K562 (cell line): ENCODE data around the gene TSPAN12. TPM values are rescaled to one million over a fixed set of nuclear protein-coding genes. Genes with fewer than 3 reads are reported as not detected.

ENCODE experiments used
- ATAC-seq: fragments of 200-7000 bp; cut with Tn5 transposase; 3 replicates; pipeline ENCODE4 v1.9.1; 2020; ENCODE audit warnings: moderate library complexity
- BruUV-seq: library from RNA; stranded (reverse); fragments of 400-500 nt; replicated peaks from 2 replicates; lab custom pipeline; 2021; lab: Mats Ljungman, UMichigan
- CTCF ChIA-PET: fragments of 300-600 bp; formaldehyde crosslinking; extraction: SDS; loops from one replicate; lab custom pipeline; 2021; ENCODE audit warnings: low intra/inter-chr PET ratio; lab: Yijun Ruan, JAX
- POLR2A ChIA-PET: fragments of 300-600, 350-650 bp; sonication (Branson Sonifier 250); formaldehyde crosslinking; extraction: SDS; loops from one replicate; lab custom pipeline; 2021; ENCODE audit warnings: antibody characterized with exemption, inconsistent platforms; lab: Yijun Ruan, JAX
- DNase-seq, 4 experiments: peaks; one replicate each; pipeline versions ENCODE4 v3.0.0 to v3.0.0-alpha.2; 2011 to 2018; ENCODE audit warnings: low spot score in 3 of 4, mixed read lengths in 3 of 4; ENCODE audit errors: extremely low read depth in 1 of 4
- FAIRE-seq: peaks from 2 replicates; lab custom pipeline; 2011; peaks lifted over from hg19 to GRCh38; lab: Jason Lieb, UNC
- H2AFZ ChIP-seq: 2 replicates; pipeline ENCODE4 v1.6.0; 2011; ENCODE audit warnings: low read depth, low read length, control low read depth, inconsistent platforms
- H3K27ac ChIP-seq: fragments of 200-600 bp; 3 replicates; pipeline ENCODE4 v1.8.0; 2011; ENCODE audit warnings: low read depth, mild to moderate bottlenecking, control low read depth, inconsistent platforms, low read length, moderate library complexity, mixed read lengths; ENCODE audit errors: extremely low read depth
- H3K27me3 ChIP-seq, 2 experiments: fragments of 300-600 bp in 1 of 2; 2 replicates in 1 of 2; 3 replicates in 1 of 2; pipeline versions ENCODE4 v1.6.0 to v1.8.0; 2011; ENCODE audit warnings: inconsistent platforms in 2 of 2, low read length in 2 of 2, mild to moderate bottlenecking in 1 of 2, mixed read lengths in 1 of 2, moderate library complexity in 1 of 2; ENCODE audit not compliant: control insufficient read depth in 2 of 2, insufficient read depth in 2 of 2
- H3K36me3 ChIP-seq: fragments of 300-600 bp; 3 replicates; pipeline ENCODE4 v1.8.0; 2011; ENCODE audit warnings: mild to moderate bottlenecking, low read length, inconsistent platforms; ENCODE audit not compliant: control insufficient read depth, insufficient read depth
- H3K4me1 ChIP-seq, 2 experiments: fragments of 200-600 bp in 1 of 2; replicated peaks in 1 of 2; 2 replicates in 1 of 2; 3 replicates in 1 of 2; pipeline versions ENCODE4 v1.5.1 to v1.8.0; 2011; ENCODE audit warnings: inconsistent platforms in 2 of 2, low read length in 2 of 2, mild to moderate bottlenecking in 1 of 2, mixed read lengths in 1 of 2, moderate library complexity in 1 of 2; ENCODE audit not compliant: control insufficient read depth in 2 of 2, insufficient read depth in 2 of 2
- H3K4me2 ChIP-seq: 2 replicates; pipeline ENCODE4 v1.6.1; 2011; ENCODE audit warnings: low read length, control low read depth, inconsistent platforms, mixed read lengths; ENCODE audit not compliant: insufficient read depth
- H3K4me3 ChIP-seq: fragments of 200-600 bp; sonication (generic), shearing (Covaris generic); 2 replicates; pipeline ENCODE4 v1.5.1; 2016; ENCODE audit warnings: control low read depth, inconsistent platforms
- H3K79me2 ChIP-seq: fragments of 200-600 bp; 3 replicates; pipeline ENCODE4 v1.8.0; 2011; ENCODE audit warnings: low read length, inconsistent platforms; ENCODE audit not compliant: control insufficient read depth, insufficient read depth
- H3K9ac ChIP-seq, 2 experiments: 2 replicates each; pipeline versions ENCODE4 v1.6.0 to v1.6.1; 2011; ENCODE audit warnings: low read depth in 2 of 2, low read length in 2 of 2, control low read depth in 1 of 2, inconsistent platforms in 1 of 2, mild to moderate bottlenecking in 1 of 2, mixed read lengths in 1 of 2; ENCODE audit not compliant: insufficient read depth in 1 of 2
- H3K9me1 ChIP-seq: one replicate; pipeline ENCODE4 v1.6.0; 2011; ENCODE audit warnings: inconsistent platforms, mild to moderate bottlenecking, low read length, moderate library complexity; ENCODE audit not compliant: control insufficient read depth, insufficient read depth
- H3K9me3 ChIP-seq: replicated peaks from 2 replicates; pipeline ENCODE4 v1.5.1; 2011; ENCODE audit warnings: low read depth, low read length, inconsistent platforms; ENCODE audit not compliant: control insufficient read depth, insufficient read depth
- H4K20me1 ChIP-seq: replicated peaks from 2 replicates; pipeline ENCODE4 v1.6.1; 2011; ENCODE audit warnings: low read length, inconsistent platforms, mixed read lengths; ENCODE audit not compliant: control insufficient read depth, insufficient read depth
- ARHGAP35 ChIP-seq: fragments of 450-650 bp; IDR thresholded peaks from 2 replicates; pipeline ENCODE4 v1.6.1; 2018; ENCODE audit not compliant: partially characterized antibody
- BCLAF1 ChIP-seq, 2 experiments: fragments of 450-650 bp in 1 of 2; IDR thresholded peaks; 2 replicates each; pipeline ENCODE4 v1.6.1; 2011 to 2017; ENCODE audit warnings: low read depth in 2 of 2, antibody characterized with exemption in 1 of 2, borderline replicate concordance in 1 of 2, low read length in 1 of 2, mild to moderate bottlenecking in 1 of 2, mixed read lengths in 1 of 2; ENCODE audit not compliant: control insufficient read depth in 1 of 2
- CBX8 ChIP-seq: fragments of 200-600 bp; sonication (generic); IDR thresholded peaks from 2 replicates; pipeline ENCODE4 v1.6.1; 2012; ENCODE audit warnings: borderline replicate concordance, mixed run types, low read depth, mild to moderate bottlenecking, moderate library complexity, mixed read lengths, low read length, control low read depth, inconsistent platforms; ENCODE audit not compliant: poor library complexity, severe bottlenecking; ENCODE audit errors: extremely low read depth
- CEBPB ChIP-seq: fragments of 450-650 bp; IDR thresholded peaks from 2 replicates; pipeline ENCODE4 v1.6.1; 2016; ENCODE audit warnings: missing genetic modification characterization, missing compliant biosample characterization
- CEBPG ChIP-seq, 3 experiments: fragments of 200-800 bp in 1 of 3; sonication (Bioruptor generic) in 1 of 3; sonication (generic) in 1 of 3; formaldehyde crosslinking in 1 of 3; IDR thresholded peaks in 2 of 3; conservative IDR thresholded peaks in 1 of 3; 2 replicates each; pipeline versions ENCODE4 v1.6.1 to v1.8.0; 2016 to 2022; ENCODE audit warnings: missing compliant biosample characterization in 2 of 3, missing genetic modification characterization in 2 of 3, mild to moderate bottlenecking in 1 of 3, missing genetic modification reagents in 1 of 3
- DIDO1 ChIP-seq: fragments of 450-650 bp; IDR thresholded peaks from 2 replicates; pipeline ENCODE4 v1.6.1; 2016; ENCODE audit warnings: low read depth, missing biosample characterization, missing genetic modification characterization
- HDGF ChIP-seq: fragments of 450-650 bp; IDR thresholded peaks from 2 replicates; pipeline ENCODE4 v1.6.1; 2016
- KDM2B ChIP-seq: fragments of 250-450 bp; sonication (Bioruptor Pico); IDR thresholded peaks from 2 replicates; pipeline ENCODE4 v1.8.0; 2021; ENCODE audit warnings: mild to moderate bottlenecking, moderate library complexity
- L3MBTL2 ChIP-seq: fragments of 450-650 bp; IDR thresholded peaks from 2 replicates; pipeline ENCODE4 v1.6.1; 2016; ENCODE audit warnings: mild to moderate bottlenecking, moderate library complexity
- SMAD2 ChIP-seq: fragments of 150-350 bp; IDR thresholded peaks from 2 replicates; pipeline ENCODE4 v1.6.1; 2014; ENCODE audit warnings: low read depth, mild to moderate bottlenecking, low read length
- ZNF12 ChIP-seq: sonication (generic); formaldehyde crosslinking; IDR thresholded peaks from 2 replicates; pipeline ENCODE4 v1.4.0; 2020; ENCODE audit warnings: mild to moderate bottlenecking, missing genetic modification reagents
- ZNF324 ChIP-seq: fragments of 250-450 bp; sonication (Bioruptor Pico); IDR thresholded peaks from 2 replicates; pipeline ENCODE4 v1.4.0; 2020; ENCODE audit warnings: mild to moderate bottlenecking
- WGBS: fragments of 100-300 bp; shearing (Covaris generic); methylation state at CpG from one replicate; pipeline ENCODE4 v1.1.6; 2016; ENCODE audit warnings: low coverage, mixed read lengths; ENCODE audit not compliant: insufficient coverage; ENCODE audit errors: missing lambda C conversion rate; 5-methylcytosine and 5-hydroxymethylcytosine counted together
- in situ Hi-C: fragments of 300-500 bp; cut with MboI; formaldehyde crosslinking; loops from 4 replicates; pipeline ENCODE4 v1.15.0; 2018; ENCODE audit warnings: inconsistent platforms, mixed read lengths
- intact Hi-C: fragments of 100-400 bp; cut with micrococcal nuclease; formaldehyde crosslinking; loops from 2 replicates; pipeline ENCODE4 v1.14.2; 2022
- polyA plus RNA-seq, 8 experiments: library from polyadenylated mRNA; depleted of rRNA in 4 of 8; stranded (reverse) in 5 of 8; unstranded in 3 of 8; fragments of >200 nt; fragmentation: Nextera tagmentation in 2 of 8; fragmentation: Illumina TruSeq in 1 of 8; extraction: Ambion mirVana in 2 of 8; extraction: Trizol in 1 of 8; gene quantifications; 2 replicates each; pipeline versions ENCODE4 v1.2.1 to v1.2.3, GENCODE V29; 2011 to 2014; ENCODE audit warnings: inconsistent platforms in 1 of 8, missing spikeins in 1 of 8
- total RNA-seq, 7 experiments: library from RNA; depleted of rRNA in 6 of 7; stranded (reverse); fragments of >200 nt in 6 of 7; fragmentation: Illumina TruSeq in 2 of 7; extraction: Trizol in 2 of 7; gene quantifications; 2 replicates each; pipeline versions ENCODE4 v1.2.1 to v1.2.3, GENCODE V29; 2011 to 2021; ENCODE audit warnings: low replicate concordance in 1 of 7

Gene TSPAN12
- total and polyA plus RNA-seq, 9 of the 15 experiments (the other 6 are each of a cell fraction or from before 2014, with no cell fraction given): 0.13 to 1.7 (median 0.35) TPM; not detected in 1

GRCh38 chr7:120831260-120831659 is 26.7 kb downstream of the TSPAN12 start:
- intact Hi-C loops: no loop called here
- no peak overlapping the region for H2AFZ ChIP-seq
- 0% methylated on average over 1 of the region's 1 CpG for WGBS
- no peak for ATAC-seq
- H3K4me3 ChIP-seq: no peak overlapping the region
- H3K9me3 ChIP-seq: no peaks in the 10 kb centered on the region
- peaks cover 4% of the 10 kb centered on the region in 2 experiments; a peak in 2 of 5 replicates for H3K27me3 ChIP-seq
- no peaks in the 10 kb centered on the region for H4K20me1 ChIP-seq
- H3K36me3 ChIP-seq: no peaks in the 10 kb centered on the region
- in situ Hi-C loops: no loop called here
- TF ChIP-seq L3MBTL2: no peak
- TF ChIP-seq BCLAF1 (IDR thresholded peaks at IDR 0.05; ENCODE audit: borderline replicate concordance in 1 of 2, control insufficient read depth in 1 of 2, low read depth in 2 of 2, low read length in 1 of 2): no peak
- TF ChIP-seq DIDO1 (tag): no peak
- no peak for TF ChIP-seq SMAD2
- no peak for TF ChIP-seq ZNF324
- no peak for TF ChIP-seq HDGF
- TF ChIP-seq ARHGAP35: no peak
- TF ChIP-seq ZNF12 (CRISPR knock-in tag): no peak
- no peak for TF ChIP-seq KDM2B (CRISPR knock-in tag)
- TF ChIP-seq CEBPG (CRISPR knock-in tag; IDR thresholded peaks at IDR 0.05): no peak
- no peak for TF ChIP-seq CEBPG (tag; conservative IDR thresholded peaks at IDR 0.05 in 1 of 2, IDR thresholded peaks at IDR 0.05 in 1 of 2)
- no peak for TF ChIP-seq CEBPB (tag)
- TF ChIP-seq CBX8: no peak
- TF ChIP-seq, all 486 proteins: peak for 0
- FAIRE-seq (no peak), DNase-seq (no peak)
- H3K4me2 ChIP-seq: no peak overlapping the region
- POLR2A ChIA-PET: no interaction called here
- CTCF ChIA-PET: no interaction called here
- H3K9ac ChIP-seq: no peak overlapping the region
- no peaks in the 10 kb centered on the region for H3K79me2 ChIP-seq
- H3K27ac ChIP-seq: no peak overlapping the region
- no peaks in the 10 kb centered on the region for H3K9me1 ChIP-seq
- H3K4me1 ChIP-seq: no peaks in the 10 kb centered on the region
- no TSS peak for BruUV-seq
